ENCODE measurements around the gene TRPM4. TPM values are rescaled to one million over a fixed set of nuclear protein-coding genes. Genes with fewer than 3 reads are reported as not detected.

Gene TRPM4
- total and polyA plus RNA-seq, 2 of the 13 experiments (the other 11 are each of a cell fraction or from before 2014, with no cell fraction given): 1.9 to 4.3 TPM

GRCh38 chr19:49118565-49119410 lies 38.8 kb upstream of the TRPM4 start, which contains the start of gene C19orf73 (continued):
- TF ChIP-seq ONECUT2 (CRISPR knock-in tag; IDR thresholded peaks at IDR 0.05): no peak
- TF ChIP-seq BATF2 (CRISPR knock-in tag; IDR thresholded peaks at IDR 0.05): no peak
- no peak; the same call in 1 of the 2 replicates for TF ChIP-seq ZNF430 (CRISPR knock-in tag; IDR thresholded peaks at IDR 0.05)
- TF ChIP-seq FOXJ3 (CRISPR knock-in tag; IDR thresholded peaks at IDR 0.05; ENCODE audit: borderline replicate concordance): no peak
- no peak for TF ChIP-seq JDP2 (CRISPR knock-in tag; IDR thresholded peaks at IDR 0.05; ENCODE audit: borderline replicate concordance)
- TF ChIP-seq RARG (CRISPR knock-in tag; IDR thresholded peaks at IDR 0.05; ENCODE audit: low read depth): no peak
- TF ChIP-seq SETDB1 (CRISPR knock-in tag; IDR thresholded peaks at IDR 0.05; ENCODE audit: borderline replicate concordance): no peak
- TF ChIP-seq ATF1 (CRISPR knock-in tag; IDR thresholded peaks at IDR 0.05): no peak
- TF ChIP-seq PBX3 (CRISPR knock-in tag; IDR thresholded peaks at IDR 0.05; ENCODE audit: borderline replicate concordance): no peak
- peak; percentile 72 for TF ChIP-seq ZNF350 (CRISPR knock-in tag; IDR thresholded peaks at IDR 0.05; ENCODE audit: borderline replicate concordance, low read depth)
- no peak; the same call in 1 of the 2 replicates for TF ChIP-seq SMAD9 (CRISPR knock-in tag; IDR thresholded peaks at IDR 0.05)
- peak; percentile 72; the same call in 1 of the 2 replicates for TF ChIP-seq ZNF501 (CRISPR knock-in tag; IDR thresholded peaks at IDR 0.05)
- no peak for TF ChIP-seq ZNF264 (CRISPR knock-in tag; IDR thresholded peaks at IDR 0.05)
- TF ChIP-seq, protein P1, sequence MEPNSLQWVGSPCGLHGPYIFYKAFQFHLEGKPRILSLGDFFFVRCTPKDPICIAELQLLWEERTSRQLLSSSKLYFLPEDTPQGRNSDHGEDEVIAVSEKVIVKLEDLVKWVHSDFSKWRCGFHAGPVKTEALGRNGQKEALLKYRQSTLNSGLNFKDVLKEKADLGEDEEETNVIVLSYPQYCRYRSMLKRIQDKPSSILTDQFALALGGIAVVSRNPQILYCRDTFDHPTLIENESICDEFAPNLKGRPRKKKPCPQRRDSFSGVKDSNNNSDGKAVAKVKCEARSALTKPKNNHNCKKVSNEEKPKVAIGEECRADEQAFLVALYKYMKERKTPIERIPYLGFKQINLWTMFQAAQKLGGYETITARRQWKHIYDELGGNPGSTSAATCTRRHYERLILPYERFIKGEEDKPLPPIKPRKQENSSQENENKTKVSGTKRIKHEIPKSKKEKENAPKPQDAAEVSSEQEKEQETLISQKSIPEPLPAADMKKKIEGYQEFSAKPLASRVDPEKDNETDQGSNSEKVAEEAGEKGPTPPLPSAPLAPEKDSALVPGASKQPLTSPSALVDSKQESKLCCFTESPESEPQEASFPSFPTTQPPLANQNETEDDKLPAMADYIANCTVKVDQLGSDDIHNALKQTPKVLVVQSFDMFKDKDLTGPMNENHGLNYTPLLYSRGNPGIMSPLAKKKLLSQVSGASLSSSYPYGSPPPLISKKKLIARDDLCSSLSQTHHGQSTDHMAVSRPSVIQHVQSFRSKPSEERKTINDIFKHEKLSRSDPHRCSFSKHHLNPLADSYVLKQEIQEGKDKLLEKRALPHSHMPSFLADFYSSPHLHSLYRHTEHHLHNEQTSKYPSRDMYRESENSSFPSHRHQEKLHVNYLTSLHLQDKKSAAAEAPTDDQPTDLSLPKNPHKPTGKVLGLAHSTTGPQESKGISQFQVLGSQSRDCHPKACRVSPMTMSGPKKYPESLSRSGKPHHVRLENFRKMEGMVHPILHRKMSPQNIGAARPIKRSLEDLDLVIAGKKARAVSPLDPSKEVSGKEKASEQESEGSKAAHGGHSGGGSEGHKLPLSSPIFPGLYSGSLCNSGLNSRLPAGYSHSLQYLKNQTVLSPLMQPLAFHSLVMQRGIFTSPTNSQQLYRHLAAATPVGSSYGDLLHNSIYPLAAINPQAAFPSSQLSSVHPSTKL (CRISPR knock-in tag; IDR thresholded peaks at IDR 0.05): 0 out of 2 replicates have a peak, but pooled peaks have one; percentile 75
- no peak for TF ChIP-seq KAT2B (IDR thresholded peaks at IDR 0.05; ENCODE audit: borderline replicate concordance, low read depth, low read length)
- TF ChIP-seq ZNF629 (CRISPR knock-in tag; conservative IDR thresholded peaks at IDR 0.05): 0 out of 2 replicates have a peak, but pooled peaks have one; percentile 31
- TF ChIP-seq ZNF619 (CRISPR knock-in tag; IDR thresholded peaks at IDR 0.05): 0 out of 2 replicates have a peak, but pooled peaks have one; percentile 40
- TF ChIP-seq IRF2 (CRISPR knock-in tag; IDR thresholded peaks at IDR 0.05): peak; percentile 42
- TF ChIP-seq NFKB2 (CRISPR knock-in tag; IDR thresholded peaks at IDR 0.05; ENCODE audit: borderline replicate concordance): peak; percentile 88; the same call in 1 of the 2 replicates
- no peak for TF ChIP-seq ELF1 (CRISPR knock-in tag; IDR thresholded peaks at IDR 0.05)
- TF ChIP-seq ZNF598 (CRISPR knock-in tag; IDR thresholded peaks at IDR 0.05; ENCODE audit: borderline replicate concordance): no peak
- TF ChIP-seq PATZ1 (CRISPR knock-in tag; IDR thresholded peaks at IDR 0.05): no peak
- TF ChIP-seq HMG20A (CRISPR knock-in tag; IDR thresholded peaks at IDR 0.05; ENCODE audit: borderline replicate concordance): no peak

All from HepG2 (cell line).